GM18505 (cell line): Measurements from ENCODE around the gene DDX6.
A peak's percentile ranks its signal among the peaks of the same experiment; 100 is the strongest.
"Not testable (repeated sequence)": the region's sequence is repeated elsewhere in the genome, so short reads cannot be mapped to it uniquely, and the experiment has no call there.

Experiments
- ATAC-seq: cut with Tn5 transposase; IDR thresholded peaks from one replicate; pipeline ENCODE4 v1.9.1; 2021; ENCODE audit not compliant: unreplicated experiment
- POLR2A ChIP-seq: IDR thresholded peaks from 4 replicates; pipeline ENCODE4 v1.6.1; 2011; ENCODE audit warnings: borderline replicate concordance; ENCODE audit not compliant: insufficient read depth, insufficient read length; ENCODE audit errors: extremely low read depth

The DDX6 gene, protein sequence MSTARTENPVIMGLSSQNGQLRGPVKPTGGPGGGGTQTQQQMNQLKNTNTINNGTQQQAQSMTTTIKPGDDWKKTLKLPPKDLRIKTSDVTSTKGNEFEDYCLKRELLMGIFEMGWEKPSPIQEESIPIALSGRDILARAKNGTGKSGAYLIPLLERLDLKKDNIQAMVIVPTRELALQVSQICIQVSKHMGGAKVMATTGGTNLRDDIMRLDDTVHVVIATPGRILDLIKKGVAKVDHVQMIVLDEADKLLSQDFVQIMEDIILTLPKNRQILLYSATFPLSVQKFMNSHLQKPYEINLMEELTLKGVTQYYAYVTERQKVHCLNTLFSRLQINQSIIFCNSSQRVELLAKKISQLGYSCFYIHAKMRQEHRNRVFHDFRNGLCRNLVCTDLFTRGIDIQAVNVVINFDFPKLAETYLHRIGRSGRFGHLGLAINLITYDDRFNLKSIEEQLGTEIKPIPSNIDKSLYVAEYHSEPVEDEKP

DNA sequence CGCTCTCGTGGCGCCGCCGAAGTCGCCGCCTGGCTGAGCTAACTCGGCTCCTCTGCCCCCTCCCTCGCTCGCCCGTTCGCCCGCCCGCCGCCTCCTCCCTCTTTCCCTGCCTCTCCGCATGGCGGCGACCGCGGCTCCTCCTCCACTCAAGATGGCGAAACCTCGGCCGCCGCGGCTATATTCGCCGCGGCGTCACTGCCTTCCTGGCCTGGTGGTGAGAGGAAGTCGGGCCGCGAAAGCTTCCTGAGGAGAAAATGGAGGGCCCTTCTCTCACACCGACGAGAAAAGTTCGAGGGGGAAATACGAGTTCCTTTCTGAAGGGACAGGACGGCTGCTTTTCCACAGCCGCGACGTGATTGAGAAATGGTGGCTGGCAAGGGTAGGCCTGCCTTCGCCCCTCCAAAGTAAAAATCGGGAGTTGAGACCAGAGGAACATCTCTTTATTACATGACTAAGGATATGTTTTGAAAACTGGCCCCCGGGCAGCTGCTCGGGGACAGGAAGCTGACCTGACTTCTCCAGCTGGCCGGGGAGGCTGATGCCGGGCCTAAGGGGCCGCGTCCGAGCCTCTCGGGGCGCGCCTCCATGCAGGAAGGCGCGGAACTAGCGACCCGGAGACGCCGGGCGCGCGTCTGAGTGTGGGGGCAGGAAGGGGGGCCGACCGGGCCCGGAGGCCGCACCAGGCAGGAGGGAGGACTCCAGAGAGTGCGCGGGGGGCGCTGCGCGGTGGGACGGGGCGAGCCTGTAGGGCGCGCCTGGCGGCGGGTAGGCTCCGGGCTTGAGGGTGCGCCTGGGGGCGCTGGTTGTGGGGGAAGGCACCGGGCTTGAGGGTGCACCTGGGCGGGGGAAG, at the start of gene DDX6:
DDX6 (minus strand) TSS at position 54 of the 850 bp plus-strand sequence. CDS start 4,913 bp downstream, outside the sequence.
- ATAC-seq, result no peak
- TF ChIP-seq POLR2A, result peak; percentile 92

DNA sequence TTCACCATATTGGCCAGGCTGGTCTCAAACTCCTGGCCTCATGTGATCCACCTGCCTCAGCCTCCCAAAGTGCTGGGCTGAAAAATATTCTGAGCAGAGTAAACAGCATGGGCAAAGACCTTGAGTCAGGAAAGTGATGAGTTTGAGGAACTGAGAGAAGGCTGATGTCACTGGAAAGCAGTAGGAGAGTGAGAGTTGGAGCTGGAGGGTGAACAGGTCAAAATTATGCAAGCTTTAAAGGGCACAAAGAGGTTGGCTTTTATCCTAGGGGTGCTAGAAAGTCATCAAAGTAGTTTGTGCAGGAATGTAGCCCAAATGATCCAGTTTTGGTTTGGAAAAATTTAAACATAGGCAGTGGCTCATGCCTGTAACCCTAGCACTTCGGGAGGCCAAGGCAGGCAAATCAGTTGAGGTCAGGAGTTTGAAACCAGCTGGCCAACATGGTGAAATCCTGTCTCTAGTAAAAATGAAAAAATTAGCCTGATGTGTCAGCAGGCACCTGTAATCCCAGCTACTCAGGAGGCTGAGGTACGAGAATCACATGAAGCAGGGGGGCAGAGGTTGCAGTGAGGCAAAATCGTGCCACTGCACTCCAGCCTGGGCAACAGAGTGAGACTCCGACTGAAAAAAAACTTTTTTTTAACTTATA, 48.1 kb upstream of the DDX6 start:
- TF ChIP-seq POLR2A, result no peak
- peak; percentile 58 for ATAC-seq

DNA sequence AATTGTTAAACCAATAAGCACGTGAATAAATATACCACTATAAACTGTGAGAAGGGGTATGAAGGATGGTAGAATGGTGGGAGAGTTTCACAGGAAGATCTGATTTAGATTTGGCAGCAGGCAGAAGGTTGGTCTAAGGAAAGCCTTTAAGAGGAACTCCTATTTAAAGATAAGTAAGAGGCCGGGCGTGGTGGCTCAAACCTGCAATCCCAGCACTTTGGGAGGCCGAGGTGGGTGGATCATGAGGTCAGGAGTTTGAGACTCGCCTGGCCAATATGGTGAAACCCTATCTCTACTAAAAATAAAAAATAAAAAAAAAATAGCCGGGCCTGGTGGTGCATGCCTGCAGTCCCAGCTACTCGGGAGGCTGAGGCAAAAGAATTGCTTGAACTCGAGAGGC, 46.9 kb upstream of the DDX6 start:
- no peak for TF ChIP-seq POLR2A
- ATAC-seq, result no peak

DNA sequence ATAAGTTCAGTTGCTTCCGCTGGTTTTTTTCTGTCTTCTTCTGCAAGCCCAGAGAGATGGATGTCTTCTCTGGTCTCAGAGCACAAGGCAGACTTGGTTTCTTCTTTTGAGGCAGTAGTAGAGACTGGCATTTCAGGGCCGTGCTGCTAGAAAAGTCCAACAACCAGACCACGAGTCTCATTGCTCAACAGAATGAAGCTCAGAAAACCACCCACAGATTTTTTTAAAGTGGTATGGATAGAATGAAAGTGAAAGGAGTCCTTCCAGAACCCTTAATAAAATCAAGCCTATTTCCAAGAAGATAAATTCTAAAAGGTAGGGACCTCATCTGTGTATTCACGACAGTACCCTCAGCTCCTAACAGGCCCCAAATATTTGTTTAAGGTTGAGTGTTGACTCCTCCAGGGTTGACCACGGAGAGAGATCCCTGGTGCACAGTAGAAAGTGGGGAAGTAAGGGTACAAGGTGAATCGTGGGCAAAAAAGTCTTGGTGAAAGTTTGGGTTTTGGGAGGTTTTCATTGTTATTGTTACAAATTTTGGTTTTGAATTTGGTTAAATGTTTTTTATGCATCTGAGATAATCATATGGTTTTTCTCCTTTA, 43.6 kb upstream of the DDX6 start:
- TF ChIP-seq POLR2A, result no peak
- ATAC-seq, result no peak

DNA sequence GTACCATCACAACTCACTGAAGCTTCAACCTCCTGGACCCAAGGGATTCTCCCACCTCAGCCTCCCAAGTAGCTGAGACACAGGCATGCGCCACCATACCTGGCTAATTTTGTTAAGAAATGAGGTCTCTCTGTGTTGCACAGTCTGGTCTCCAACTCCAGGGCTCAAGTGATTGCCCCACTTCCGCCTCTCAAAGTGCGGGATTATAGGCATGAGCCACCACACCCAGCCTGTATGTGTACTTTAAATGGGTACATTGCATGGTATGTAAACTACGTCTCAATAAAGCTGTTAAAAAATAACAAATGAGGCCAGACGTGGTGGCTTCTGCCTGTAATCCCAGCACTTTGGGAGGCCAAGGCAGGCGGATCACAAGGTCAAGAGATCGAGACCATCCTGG, 36.2 kb upstream of the DDX6 start:
- ATAC-seq, result no peak
- TF ChIP-seq POLR2A, result no peak

DNA sequence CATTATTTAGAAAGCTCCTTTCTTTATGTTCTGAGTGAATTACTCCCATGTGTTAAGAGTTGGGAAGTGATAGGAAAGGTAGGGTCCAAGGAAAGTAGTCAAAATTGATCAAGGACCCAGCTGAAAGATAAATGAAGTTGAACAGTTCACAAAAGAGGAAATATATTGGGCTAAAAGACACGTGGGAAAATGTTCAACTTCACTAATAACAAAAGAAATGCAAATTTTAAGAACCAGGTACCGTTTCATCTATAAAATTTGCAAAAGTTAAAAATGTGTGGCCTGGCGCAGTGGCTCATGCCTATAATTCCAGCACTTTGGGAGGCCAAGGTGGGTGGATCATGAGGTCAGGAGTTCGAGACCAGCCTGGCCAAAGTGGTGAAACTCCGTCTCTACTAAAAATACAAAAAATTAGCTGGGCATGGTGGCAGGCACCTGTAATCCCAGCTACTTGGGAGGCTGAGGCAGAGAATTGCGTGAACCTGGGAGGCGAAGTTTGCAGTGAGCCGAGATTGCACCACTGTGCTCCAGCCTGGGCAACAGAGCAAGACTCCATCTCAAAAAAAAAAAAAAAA, 32.1 kb upstream of the DDX6 start:
- ATAC-seq, result not testable (repeated sequence)

DNA sequence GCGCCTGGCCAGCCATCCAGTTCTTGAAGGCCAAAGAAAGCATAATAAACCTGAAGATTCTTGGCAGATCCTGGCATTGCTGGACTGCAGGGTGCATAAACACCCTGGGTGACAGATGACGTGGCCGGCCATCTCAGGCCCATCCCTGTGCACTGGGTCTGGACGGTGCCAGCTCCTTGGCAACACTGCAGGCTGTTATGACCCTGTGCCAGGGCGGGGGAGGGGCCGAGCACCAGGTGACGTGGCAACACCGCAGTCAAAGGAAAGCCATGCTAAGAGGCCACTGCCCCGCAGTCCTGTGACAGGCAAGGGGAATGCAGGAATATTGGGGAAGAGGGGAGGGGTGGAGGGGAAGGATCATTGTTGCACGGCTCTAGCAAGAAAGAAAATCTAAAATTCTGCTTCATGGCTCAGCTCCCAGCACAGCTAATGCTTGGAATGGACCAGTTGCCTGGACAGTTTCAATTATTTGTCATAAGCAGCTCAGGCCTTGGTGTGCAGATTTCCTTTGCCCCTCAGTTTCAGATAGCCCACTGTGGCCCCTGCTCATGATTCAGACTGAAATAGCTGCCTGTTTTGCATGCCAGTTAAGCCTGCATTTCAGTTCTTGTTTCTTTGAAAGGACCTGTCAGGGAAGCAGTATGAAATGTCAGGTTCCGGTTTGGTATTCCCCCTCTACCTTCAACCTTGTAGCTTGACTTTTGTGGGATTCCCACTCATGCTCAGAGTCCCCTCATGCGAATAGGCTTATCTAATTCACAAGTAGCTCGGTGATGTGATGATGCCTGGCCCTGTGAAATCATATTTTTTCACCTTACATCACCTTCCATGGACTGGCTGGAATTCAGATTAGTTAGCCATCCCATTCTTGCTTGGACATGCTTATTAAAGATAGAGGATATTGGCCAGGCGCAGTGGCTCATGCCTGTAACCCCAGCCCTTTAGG, 29.7 kb upstream of the DDX6 start:
- ATAC-seq, result peak; percentile 89

DNA sequence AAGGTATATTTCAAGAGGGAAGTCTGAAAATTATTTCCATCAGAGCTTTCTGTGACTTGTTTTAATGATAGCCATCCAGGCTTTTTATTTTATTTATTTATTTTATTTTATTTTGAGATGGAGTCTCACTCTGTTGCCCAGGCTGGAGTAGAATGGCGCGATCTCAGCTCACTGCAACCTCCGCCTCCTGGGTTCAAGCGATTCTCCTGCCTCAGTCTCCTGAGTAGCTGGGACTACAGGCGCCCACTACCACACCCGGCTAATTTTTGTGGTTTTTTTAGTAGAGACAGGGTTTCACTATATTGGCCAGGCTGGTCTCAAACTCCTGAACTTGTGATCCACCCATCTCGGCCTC, 29.0 kb upstream of the DDX6 start:
- not testable (repeated sequence) for ATAC-seq

More for the DNA sequence above, 29.7 kb upstream of the DDX6 start:
- TF ChIP-seq POLR2A, result peak; percentile 55

DNA sequence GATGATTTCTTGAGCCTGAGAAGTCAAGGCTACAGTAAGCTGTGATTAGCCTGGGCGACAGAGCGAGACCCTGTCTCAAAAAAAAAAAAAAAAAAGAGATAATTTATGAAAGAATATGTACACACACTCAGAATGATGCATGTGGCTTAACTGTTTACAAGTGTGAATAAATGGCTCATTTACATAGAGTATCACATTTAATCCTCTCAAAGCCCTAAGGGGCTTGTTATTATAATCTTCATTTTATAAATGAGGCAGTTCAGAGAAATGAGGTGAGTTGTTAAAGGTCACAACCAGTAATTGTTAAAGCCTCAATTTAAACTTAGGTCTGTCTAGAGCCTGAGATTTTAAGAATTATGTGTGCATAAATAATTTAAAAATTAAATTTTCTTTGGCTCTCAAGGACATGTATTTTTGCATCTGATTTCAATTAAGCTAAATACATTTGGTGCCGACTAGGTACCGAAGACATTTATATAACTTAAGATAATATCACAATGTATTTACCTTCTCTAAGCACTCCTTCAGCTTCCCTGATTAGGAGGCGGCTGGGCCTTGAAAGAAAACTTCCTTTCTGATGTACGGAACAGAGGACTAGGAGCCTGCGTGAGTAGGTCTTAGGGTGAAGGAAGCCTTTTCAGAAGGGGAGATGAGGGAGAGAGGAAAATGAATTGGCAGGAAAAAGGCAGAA, 28.5 kb upstream of the DDX6 start:
- no peak for ATAC-seq
- TF ChIP-seq POLR2A, result no peak

DNA sequence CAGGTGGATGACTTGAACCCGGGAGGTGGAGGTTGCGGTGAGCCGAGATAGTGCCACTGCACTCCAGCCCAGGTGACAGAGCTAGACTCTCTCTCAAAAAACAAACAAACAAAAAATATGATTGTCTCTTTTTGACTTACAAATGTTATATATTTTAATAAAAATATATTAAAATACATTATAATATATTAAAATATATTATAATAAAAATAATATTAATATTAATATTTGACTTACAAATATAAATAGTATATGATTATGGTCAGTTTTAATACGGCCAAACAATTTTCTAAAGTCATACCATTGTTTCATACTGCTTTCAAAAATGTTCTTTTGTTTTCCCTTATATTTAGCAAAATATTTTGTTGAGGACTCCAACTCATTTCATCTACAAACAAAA, 27.2 kb upstream of the DDX6 start:
- no peak for TF ChIP-seq POLR2A
- no peak for ATAC-seq

DNA sequence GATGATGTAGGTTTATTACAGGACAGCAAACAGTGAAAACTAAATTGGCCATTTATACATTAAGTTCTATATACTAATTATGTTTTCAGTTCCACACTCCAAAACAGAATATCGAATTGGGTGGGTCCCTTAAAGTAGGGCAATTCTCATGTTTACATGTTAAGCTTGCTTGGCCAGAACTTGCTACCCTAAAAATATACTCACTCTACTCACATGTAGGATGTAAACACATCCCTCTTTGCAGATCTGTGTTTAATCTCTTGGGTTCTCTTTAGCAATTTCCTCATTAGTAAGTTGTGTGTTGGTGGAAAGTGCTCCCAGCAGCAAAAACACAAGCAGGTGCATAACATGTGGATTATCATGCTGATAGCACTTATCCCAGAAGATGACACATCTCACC, 22.6 kb upstream of the DDX6 start:
- ATAC-seq, result no peak
- no peak for TF ChIP-seq POLR2A
